ENCODE data around the gene RSPO4. TPM values are rescaled to one million over a fixed set of nuclear protein-coding genes. Genes with fewer than 3 reads are reported as not detected.

Gene RSPO4
- total RNA-seq, 4 donors from 2014 or later: not detected

GRCh38 chr20:962223-962622, 39.9 kb downstream of the RSPO4 start:
- in situ Hi-C loops (cut with MboI; ENCODE audit: low sequenced_read_pairs in 4 of 4) (loop anchor here in 2 of 4 donors (25.0 kb wide), 1 partner anchor 250 kb away; the partner anchor contains the start of gene C20orf202 (in 2 of the 2)), intact Hi-C loops (cut with DNase I; ENCODE audit: low total_unique reads) (no loop called here)
- peaks cover 0 to 15% (median 5%) of the 10 kb centered on the region in 3 donors for H3K27me3 ChIP-seq

DNA sequence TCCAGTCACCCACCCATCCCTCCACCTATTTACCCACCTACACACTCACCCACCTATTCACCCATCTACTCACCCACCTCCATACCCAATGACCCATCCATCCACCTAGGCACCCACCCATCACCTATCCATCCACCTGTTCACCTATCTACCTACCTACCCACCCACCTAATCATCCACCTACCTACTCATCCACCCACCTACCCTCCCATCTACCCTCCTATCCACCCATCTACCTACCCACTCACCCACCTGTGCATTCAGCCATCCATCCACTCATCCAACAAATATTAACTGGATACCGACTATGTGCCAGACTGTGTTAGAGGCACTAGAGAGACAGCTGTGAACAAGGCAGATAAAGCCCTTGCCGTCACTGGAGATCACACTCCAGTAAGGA, 40.3 kb downstream of the RSPO4 start:
- Histone ChIP-seq H3K27me3 (peaks cover 0 to 15% (median 5%) of the 10 kb centered on the region in 3 donors), H3K4me1 (no peaks in the 10 kb centered on the region), H3K27ac (no peak overlapping the region), H3K36me3 (no peaks in the 10 kb centered on the region), H3K9me3 (no peaks in the 10 kb centered on the region), H3K4me3 (no peak overlapping the region)
- TF ChIP-seq POLR2A (IDR thresholded peaks at IDR 0.05): no peak
- TF ChIP-seq, protein P1, sequence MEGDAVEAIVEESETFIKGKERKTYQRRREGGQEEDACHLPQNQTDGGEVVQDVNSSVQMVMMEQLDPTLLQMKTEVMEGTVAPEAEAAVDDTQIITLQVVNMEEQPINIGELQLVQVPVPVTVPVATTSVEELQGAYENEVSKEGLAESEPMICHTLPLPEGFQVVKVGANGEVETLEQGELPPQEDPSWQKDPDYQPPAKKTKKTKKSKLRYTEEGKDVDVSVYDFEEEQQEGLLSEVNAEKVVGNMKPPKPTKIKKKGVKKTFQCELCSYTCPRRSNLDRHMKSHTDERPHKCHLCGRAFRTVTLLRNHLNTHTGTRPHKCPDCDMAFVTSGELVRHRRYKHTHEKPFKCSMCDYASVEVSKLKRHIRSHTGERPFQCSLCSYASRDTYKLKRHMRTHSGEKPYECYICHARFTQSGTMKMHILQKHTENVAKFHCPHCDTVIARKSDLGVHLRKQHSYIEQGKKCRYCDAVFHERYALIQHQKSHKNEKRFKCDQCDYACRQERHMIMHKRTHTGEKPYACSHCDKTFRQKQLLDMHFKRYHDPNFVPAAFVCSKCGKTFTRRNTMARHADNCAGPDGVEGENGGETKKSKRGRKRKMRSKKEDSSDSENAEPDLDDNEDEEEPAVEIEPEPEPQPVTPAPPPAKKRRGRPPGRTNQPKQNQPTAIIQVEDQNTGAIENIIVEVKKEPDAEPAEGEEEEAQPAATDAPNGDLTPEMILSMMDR (IDR thresholded peaks at IDR 0.05 in 4 of 5, conservative IDR thresholded peaks at IDR 0.05 in 1 of 5): no peak
- ATAC-seq (no peak), DNase-seq (no peak)
- intact Hi-C loops (cut with DNase I; ENCODE audit: low total_unique reads): no loop called here
- in situ Hi-C loops (cut with MboI; ENCODE audit: low sequenced_read_pairs in 4 of 4): loop anchor here in 2 of 4 donors (25.0 kb wide), 1 partner anchor 251 kb away; the partner anchor contains the start of gene C20orf202 (in 2 of the 2)

More at GRCh38 chr20:962223-962622, 39.9 kb downstream of the RSPO4 start:
- DNase-seq: no peak
- no peak for ATAC-seq
- TF ChIP-seq, protein P1 (IDR thresholded peaks at IDR 0.05 in 4 of 5, conservative IDR thresholded peaks at IDR 0.05 in 1 of 5): no peak
- Histone ChIP-seq H3K9me3 (no peaks in the 10 kb centered on the region), H3K4me1 (no peaks in the 10 kb centered on the region), H3K4me3 (no peak overlapping the region), H3K27ac (no peak overlapping the region), H3K36me3 (no peaks in the 10 kb centered on the region)

GRCh38 chr20:959996-960615, 42.0 kb downstream of the RSPO4 start:
- intact Hi-C loops (cut with DNase I; ENCODE audit: low total_unique reads) (no loop called here), in situ Hi-C loops (cut with MboI; ENCODE audit: low sequenced_read_pairs in 4 of 4) (loop anchor here in 3 of 4 donors (5.0 to 25.0 kb wide), 2 partner anchors 143 to 252 kb away; partner anchors contain the start of gene C20orf202 (in 2 of the 3))
- ATAC-seq (no peak), DNase-seq (no peak)
- Histone ChIP-seq H3K27ac (no peak overlapping the region), H3K27me3 (peaks cover 0 to 16% (median 6%) of the 10 kb centered on the region in 3 donors), H3K4me3 (no peak overlapping the region), H3K9me3 (no peaks in the 10 kb centered on the region), H3K36me3 (no peaks in the 10 kb centered on the region), H3K4me1 (no peaks in the 10 kb centered on the region)
- TF ChIP-seq, protein P1 (IDR thresholded peaks at IDR 0.05 in 4 of 5, conservative IDR thresholded peaks at IDR 0.05 in 1 of 5): no peak
- TF ChIP-seq POLR2A (IDR thresholded peaks at IDR 0.05): no peak

- in situ Hi-C loops (cut with MboI; ENCODE audit: low sequenced_read_pairs in 4 of 4): loop anchor here in 3 of 4 donors (5.0 to 25.0 kb wide), 2 partner anchors 142 to 253 kb away; partner anchors contain the start of gene C20orf202 (in 2 of the 3)
- Histone ChIP-seq H3K27ac (no peak overlapping the region), H3K27me3 (peaks cover 0 to 22% (median 6%) of the 10 kb centered on the region in 3 donors), H3K4me1 (no peaks in the 10 kb centered on the region), H3K4me3 (no peak overlapping the region), H3K36me3 (no peaks in the 10 kb centered on the region), H3K9me3 (no peaks in the 10 kb centered on the region)
- no peak for TF ChIP-seq POLR2A (IDR thresholded peaks at IDR 0.05)
- TF ChIP-seq, protein P1 (IDR thresholded peaks at IDR 0.05 in 4 of 5, conservative IDR thresholded peaks at IDR 0.05 in 1 of 5): no peak
- ATAC-seq: no peak
- intact Hi-C loops (cut with DNase I; ENCODE audit: low total_unique reads): no loop called here
- DNase-seq: no peak
Measured at GRCh38 chr20:958936-959815, 42.9 kb downstream of the RSPO4 start.
